Mucosa of gallbladder (tissue), 1 donor: Measurements from ENCODE around the gene FOXI3. TPM values are rescaled to one million over a fixed set of nuclear protein-coding genes. Genes with fewer than 3 reads are reported as not detected.
"Not testable (repeated sequence)": the region's sequence is repeated elsewhere in the genome, so short reads cannot be mapped to it uniquely, and the experiment has no call there.

ENCODE experiments used
- DNase-seq: peaks from one replicate; pipeline ENCODE4 v3.0.0-alpha.2; 2020; ENCODE audit warnings: low spot score
- total RNA-seq: library from RNA; stranded (reverse); gene quantifications from one replicate; pipeline ENCODE4 v1.2.1, GENCODE V29; 2021
- donor health status: DM: no; HTN: no; CAD: no.

Gene FOXI3
- total RNA-seq, 1 donor from 2014 or later, result not detected

DNA sequence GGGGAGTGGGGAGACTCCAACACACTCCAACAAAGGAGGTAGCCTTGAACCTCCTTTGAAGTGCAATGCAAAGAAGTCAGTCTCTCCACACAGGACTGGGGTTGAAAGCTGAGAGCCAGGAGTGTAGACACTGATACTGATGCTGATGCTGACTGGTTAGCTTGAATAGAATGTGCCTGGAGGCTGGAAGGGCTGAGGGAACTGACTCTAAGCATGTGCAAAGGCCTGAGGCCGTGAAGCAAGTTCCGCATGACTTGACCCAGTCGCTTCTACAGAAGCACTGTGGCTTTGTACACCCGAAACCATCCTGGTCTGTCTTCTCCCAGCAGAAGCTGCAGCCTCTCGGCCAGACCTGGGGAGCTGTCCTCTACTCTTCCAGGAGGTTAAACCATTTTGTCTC lies 10.4 kb downstream of the FOXI3 start:
- DNase-seq, result no peak

- no peak for DNase-seq
Measured at GRCh38 chr2:88437010-88437409, 15.5 kb downstream of the FOXI3 start.

DNA sequence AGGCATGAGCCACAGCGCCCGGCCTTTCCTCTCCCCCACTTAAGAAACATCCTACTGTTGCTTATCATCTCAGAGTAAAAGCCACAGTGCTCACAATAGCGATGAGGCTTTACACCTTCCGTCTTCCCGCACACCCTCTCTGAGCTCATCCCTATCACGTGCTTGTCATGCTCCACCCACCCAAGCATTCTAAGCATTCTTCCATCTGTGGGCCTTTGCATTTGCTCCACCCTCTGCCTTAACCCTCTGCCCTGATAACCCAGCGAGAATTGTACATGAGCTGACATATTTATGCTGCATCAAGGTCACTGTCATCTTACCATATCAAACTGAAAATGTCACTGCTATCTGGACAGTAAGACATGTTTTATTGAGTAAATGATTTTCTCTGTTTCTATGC lies 22.6 kb downstream of the FOXI3 start:
- no peak for DNase-seq

DNA sequence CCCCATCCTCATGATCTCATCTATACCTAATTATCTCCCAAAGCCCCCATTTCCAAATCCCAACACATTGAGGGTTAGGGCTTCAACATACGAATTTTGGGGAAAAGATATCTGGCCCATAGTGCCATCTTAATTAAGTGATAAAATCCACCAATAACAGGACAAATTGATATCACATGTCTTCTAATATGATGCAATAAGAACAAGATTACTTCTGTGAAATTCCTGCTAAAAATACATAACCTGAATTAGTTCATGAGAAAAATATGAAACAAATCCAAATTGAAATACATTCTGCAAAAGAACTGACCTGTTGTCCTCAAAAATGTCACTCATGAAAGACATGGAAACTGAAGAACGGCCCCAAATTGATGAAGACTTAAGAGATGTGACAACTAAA lies 28.8 kb downstream of the FOXI3 start:
- no peak for DNase-seq

DNA sequence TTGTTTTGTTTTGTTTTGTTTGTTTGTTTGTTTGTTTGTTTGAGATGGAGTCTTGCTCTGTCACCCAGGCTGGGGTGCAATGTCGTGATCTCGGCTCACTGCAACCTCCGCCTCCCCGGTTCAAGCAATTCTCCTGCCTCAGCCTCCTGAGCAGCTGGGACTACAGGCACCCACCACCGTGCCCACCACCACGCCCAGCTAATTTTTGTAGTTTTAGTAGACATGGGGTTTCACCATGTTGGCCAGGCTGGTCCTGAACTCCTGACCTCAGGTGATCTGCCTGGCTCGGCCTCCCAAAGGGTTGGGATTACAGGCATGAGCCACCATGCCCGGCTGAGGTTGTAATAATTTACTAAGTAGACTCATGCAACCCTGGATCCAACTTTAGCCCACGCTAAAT lies 33.4 kb downstream of the FOXI3 start:
- not testable (repeated sequence) for DNase-seq

GRCh38 chr2:88416016-88416663 lies 36.4 kb downstream of the FOXI3 start:
- DNase-seq, result no peak

GRCh38 chr2:88408870-88409269 lies 43.6 kb downstream of the FOXI3 start:
- not testable (repeated sequence) for DNase-seq

- DNase-seq, result no peak
Measured at GRCh38 chr2:88400037-88400767, 52.3 kb downstream of the FOXI3 start.

GRCh38 chr2:88398180-88398579 lies 54.3 kb downstream of the FOXI3 start:
- DNase-seq, result no peak

Other genes with a start within 250 kb of the FOXI3 start
- gene EIF2AK3, start 174.8 kb upstream of the FOXI3 start, total RNA-seq, result 17.9 TPM
- 24.4 TPM for gene RPIA, start 239.0 kb upstream of the FOXI3 start, total RNA-seq